Measurements from ENCODE around the gene UGCG.
"Not testable (repeated sequence)": the region's sequence is repeated elsewhere in the genome, so short reads cannot be mapped to it uniquely, and the experiment has no call there.

Gene UGCG

GRCh38 chr9:111920531-111920930 is 23.9 kb downstream of the UGCG start:
- no peak for DNase-seq (ENCODE audit: low spot score)

- no peak for DNase-seq (ENCODE audit: low spot score)
Observed at GRCh38 chr9:111922324-111923013, 25.9 kb downstream of the UGCG start.

GRCh38 chr9:111924281-111924680 is 27.7 kb downstream of the UGCG start:
- DNase-seq (ENCODE audit: low spot score), result no peak

- DNase-seq (ENCODE audit: low spot score), result no peak
Observed at GRCh38 chr9:111925017-111925770, 28.6 kb downstream of the UGCG start.

GRCh38 chr9:111925784-111926183 is 29.2 kb downstream of the UGCG start:
- no peak for DNase-seq (ENCODE audit: low spot score)

- peak; percentile 70 for DNase-seq (ENCODE audit: low spot score)
Observed at GRCh38 chr9:111926421-111926875, 29.8 kb downstream of the UGCG start.

- DNase-seq (ENCODE audit: low spot score), result no peak
Observed at GRCh38 chr9:111928359-111928720, 31.7 kb downstream of the UGCG start.

GRCh38 chr9:111934747-111935146 is 38.1 kb downstream of the UGCG start:
- no peak for DNase-seq (ENCODE audit: low spot score)

- DNase-seq (ENCODE audit: low spot score), result no peak
Observed at GRCh38 chr9:111936391-111936790, 39.8 kb downstream of the UGCG start.

GRCh38 chr9:111937301-111937700 is 40.7 kb downstream of the UGCG start:
- no peak for DNase-seq (ENCODE audit: low spot score)

- DNase-seq (ENCODE audit: low spot score), result no peak
Observed at GRCh38 chr9:111937781-111938426, 41.3 kb downstream of the UGCG start.

- DNase-seq (ENCODE audit: low spot score), result no peak
Observed at GRCh38 chr9:111938427-111938800, 41.8 kb downstream of the UGCG start.

GRCh38 chr9:111939322-111939721 is 42.7 kb downstream of the UGCG start:
- no peak for DNase-seq (ENCODE audit: low spot score)

GRCh38 chr9:111940697-111941096 is 44.1 kb downstream of the UGCG start:
- DNase-seq (ENCODE audit: low spot score), result no peak

GRCh38 chr9:111943200-111943599 is 46.6 kb downstream of the UGCG start:
- no peak for DNase-seq (ENCODE audit: low spot score)

GRCh38 chr9:111943746-111944145 is 47.1 kb downstream of the UGCG start:
- no peak for DNase-seq (ENCODE audit: low spot score)

- DNase-seq (ENCODE audit: low spot score), result no peak
Observed at GRCh38 chr9:111944241-111944866, 47.7 kb downstream of the UGCG start.

- DNase-seq (ENCODE audit: low spot score), result no peak
Observed at GRCh38 chr9:111945216-111945615, 48.6 kb downstream of the UGCG start.

- not testable (repeated sequence) for DNase-seq (ENCODE audit: low spot score)
Observed at GRCh38 chr9:111948109-111948508, 51.5 kb downstream of the UGCG start.

- DNase-seq (ENCODE audit: low spot score), result no peak
Observed at GRCh38 chr9:111948951-111949350, 52.3 kb downstream of the UGCG start.

GRCh38 chr9:111949919-111950318 is 53.3 kb downstream of the UGCG start:
- no peak for DNase-seq (ENCODE audit: low spot score)

GRCh38 chr9:111952559-111952958 is 55.9 kb downstream of the UGCG start:
- DNase-seq (ENCODE audit: low spot score), result peak; percentile 49

- no peak for DNase-seq (ENCODE audit: low spot score)
Observed at GRCh38 chr9:111953444-111953843, 56.8 kb downstream of the UGCG start.

All from hepatic stellate cell (primary cell).